Kidney (tissue), 14 donors: ENCODE results near the gene BACE2. TPM values are rescaled to one million over a fixed set of nuclear protein-coding genes. Genes with fewer than 3 reads are reported as not detected.
"Not testable (repeated sequence)": the region's sequence is repeated elsewhere in the genome, so short reads cannot be mapped to it uniquely, and the experiment has no call there.

ENCODE experiments used
- DNase-seq, 5 donors: peaks; one replicate each; pipeline ENCODE4 v3.0.0-alpha.2; 2013 to 2020
- FAIRE-seq: peaks from 2 replicates; lab custom pipeline; 2012; peaks lifted over from hg19 to GRCh38; lab: Jason Lieb, UNC
- H3K27ac ChIP-seq, 2 donors: one replicate each; pipeline ENCODE4 v1.7.0; 2013; ENCODE audit warnings: low read depth in 2 of 2, low read length in 2 of 2, inconsistent platforms in 1 of 2
- H3K27me3 ChIP-seq: one replicate; pipeline ENCODE4 v1.7.1; 2013; ENCODE audit warnings: low read length, inconsistent platforms; ENCODE audit not compliant: control insufficient read depth, insufficient read depth
- H3K36me3 ChIP-seq, 3 donors: one replicate each; pipeline versions ENCODE4 v1.7.0 to v1.7.1; 2013; ENCODE audit warnings: low read length in 3 of 3, control low read depth in 1 of 3, inconsistent platforms in 1 of 3; ENCODE audit not compliant: insufficient read depth in 3 of 3, control insufficient read depth in 2 of 3
- H3K4me1 ChIP-seq, 3 donors: one replicate each; pipeline versions ENCODE4 v1.7.0 to v1.7.1; 2013; ENCODE audit warnings: low read length in 3 of 3, inconsistent platforms in 1 of 3, low read depth in 1 of 3; ENCODE audit not compliant: control insufficient read depth in 2 of 3, insufficient read depth in 2 of 3
- H3K4me3 ChIP-seq, 3 donors: one replicate each; pipeline versions ENCODE4 v1.7.0 to v1.8.1; 2013; ENCODE audit warnings: low read length in 3 of 3, control low read depth in 1 of 3, inconsistent platforms in 1 of 3
- H3K9ac ChIP-seq, 3 donors: one replicate each; pipeline versions ENCODE4 v1.7.0 to v1.7.1; 2013; ENCODE audit warnings: low read length in 3 of 3, control low read depth in 1 of 3, inconsistent platforms in 1 of 3
- H3K9me3 ChIP-seq, 3 donors: one replicate each; pipeline versions ENCODE4 v1.7.0 to v1.7.1; 2013; ENCODE audit warnings: low read length in 3 of 3, control low read depth in 1 of 3, inconsistent platforms in 1 of 3; ENCODE audit not compliant: control insufficient read depth in 2 of 3, insufficient read depth in 1 of 3
- CTCF ChIP-seq: IDR thresholded peaks from 3 replicates; pipeline ENCODE4 v1.5.1; 2012; ENCODE audit warnings: mild to moderate bottlenecking, moderate library complexity, borderline replicate concordance; ENCODE audit not compliant: insufficient read depth; ENCODE audit errors: extremely low read depth
- intact Hi-C: fragments of 100-400 bp; cut with DNase I; formaldehyde crosslinking; loops from one replicate; pipeline ENCODE4 v1.11.1; 2022
- polyA plus RNA-seq: library from polyadenylated mRNA; stranded (reverse); fragments of 350-450 nt; fragmentation: Illumina TruSeq; extraction: RNeasy Lipid Tissue Mini Kit (QIAGEN cat#74804); gene quantifications from one replicate; pipeline ENCODE4 v1.2.3, GENCODE V29; 2014; ENCODE audit warnings: low read depth, low replicate concordance; ENCODE audit not compliant: insufficient read depth
- total RNA-seq: library from RNA; stranded (reverse); fragmentation: NEBNext Ultra II Directional; extraction: Animal tissue kit (Norgen Biotek cat#: 25700); gene quantifications from one replicate; pipeline ENCODE4 v1.2.1, GENCODE V29; 2021
- donor health status: control.
- donor health status: control.
- donor health status: control.
- donor health status: control.
- donor health status: control.
- donor health status: DM: yes; HTN: yes; CAD: no.
- donor health status: Normal renal cell carcinoma (clear cell type).

Gene BACE2
- total and polyA plus RNA-seq, 2 donors from 2014 or later = 55.5 to 65.7 TPM

DNA sequence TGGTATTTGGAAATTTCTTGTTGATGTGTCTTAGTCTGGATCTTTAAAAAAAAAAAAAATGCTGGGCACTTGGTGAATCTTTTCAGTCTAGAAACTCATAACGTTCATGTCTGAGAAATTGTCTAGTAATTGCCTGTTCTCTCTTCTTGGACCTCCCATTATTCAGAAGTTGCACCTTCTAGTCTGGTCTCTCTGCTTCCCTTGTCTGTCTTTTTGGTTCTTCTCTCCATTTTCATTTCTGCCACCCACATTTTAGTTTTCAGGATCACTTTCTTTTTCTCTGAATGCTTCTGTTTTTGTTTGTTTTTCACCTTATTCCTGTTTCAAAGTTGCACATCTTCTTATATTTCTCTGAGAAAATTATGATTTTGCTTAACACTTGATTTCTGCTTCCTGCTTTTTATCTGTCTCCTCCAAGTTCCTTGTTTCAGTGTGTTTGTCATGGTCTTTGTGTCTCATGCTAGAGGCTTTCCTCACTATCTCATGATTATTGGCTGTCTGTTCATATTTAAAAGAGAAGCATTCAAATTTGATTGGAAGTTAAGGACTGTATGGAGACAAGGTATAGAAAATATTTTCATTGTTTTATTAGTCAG, 21.3 kb downstream of the BACE2 start:
- H3K9ac ChIP-seq = no peak overlapping the region
- H3K4me1 ChIP-seq = peaks cover 0 to 4% (median 0%) of the 10 kb centered on the region in 3 donors
- H3K27me3 ChIP-seq = no peaks in the 10 kb centered on the region
- H3K36me3 ChIP-seq = no peaks in the 10 kb centered on the region
- H3K27ac ChIP-seq = no peak overlapping the region
- no peak for FAIRE-seq
- DNase-seq = no peak
- H3K4me3 ChIP-seq = no peak overlapping the region
- intact Hi-C loops = no loop called here
- no peaks in the 10 kb centered on the region for H3K9me3 ChIP-seq
- no peak for TF ChIP-seq CTCF

GRCh38 chr21:41192552-41192951, 24.6 kb downstream of the BACE2 start:
- intact Hi-C loops, H3K4me1 ChIP-seq, H3K27me3 ChIP-seq, H3K36me3 ChIP-seq, H3K4me3 ChIP-seq, H3K9me3 ChIP-seq, FAIRE-seq, H3K9ac ChIP-seq, DNase-seq, H3K27ac ChIP-seq: not testable (repeated sequence)

DNA sequence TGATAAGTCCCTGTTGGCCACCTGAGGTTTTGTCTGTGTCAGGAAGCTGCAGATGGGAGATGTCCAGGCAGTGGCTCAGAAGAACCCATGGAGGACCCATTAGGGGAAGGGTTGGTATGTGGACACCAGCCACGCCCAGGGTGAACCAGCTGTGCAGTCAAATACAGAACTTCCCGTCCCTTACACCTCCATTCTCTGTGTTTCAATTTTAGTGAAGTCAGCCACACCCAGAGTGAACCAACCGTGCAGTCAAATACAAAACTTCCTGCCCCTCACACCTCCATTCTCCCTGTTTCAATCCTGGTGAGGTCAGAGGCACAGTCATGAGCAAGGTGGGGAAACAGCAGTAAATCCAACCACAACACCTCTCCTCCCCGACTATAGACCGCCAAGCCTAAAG, 27.4 kb downstream of the BACE2 start:
- Histone ChIP-seq H3K4me3 (no peak overlapping the region), H3K9me3 (no peaks in the 10 kb centered on the region), H3K36me3 (no peaks in the 10 kb centered on the region), H3K9ac (no peak overlapping the region), H3K27me3 (no peaks in the 10 kb centered on the region), H3K4me1 (peaks cover 0 to 2% (median 0%) of the 10 kb centered on the region in 3 donors), H3K27ac (no peak overlapping the region)
- TF ChIP-seq CTCF = no peak
- intact Hi-C loops = no loop called here
- DNase-seq = no peak
- no peak for FAIRE-seq

DNA sequence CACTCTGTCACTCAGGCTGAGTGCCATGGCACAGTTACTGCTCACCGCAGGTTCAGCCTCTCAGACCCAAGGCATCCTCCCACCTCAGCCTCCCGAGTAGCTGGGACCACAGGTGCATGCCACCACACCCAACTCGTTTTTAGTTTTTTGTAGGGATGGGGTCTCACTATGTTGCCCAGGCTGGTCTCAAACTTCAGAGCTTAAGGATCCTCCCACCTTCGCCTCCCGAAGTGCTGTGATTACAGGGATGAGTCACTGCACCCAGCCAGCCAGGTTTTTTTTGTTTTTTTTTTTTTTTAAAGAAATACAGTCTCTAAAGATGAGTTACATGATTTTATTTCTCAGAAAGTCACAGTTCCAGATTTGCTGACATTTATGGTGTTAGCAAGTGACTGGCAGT, 29.0 kb downstream of the BACE2 start:
- Histone ChIP-seq H3K27me3 (no peaks in the 10 kb centered on the region), H3K9me3 (no peaks in the 10 kb centered on the region), H3K4me3 (no peak overlapping the region), H3K9ac (no peak overlapping the region), H3K4me1 (peaks cover 0 to 2% (median 0%) of the 10 kb centered on the region in 3 donors), H3K27ac (no peak overlapping the region), H3K36me3 (no peaks in the 10 kb centered on the region)
- FAIRE-seq (no peak), DNase-seq (no peak)
- TF ChIP-seq CTCF = no peak
- intact Hi-C loops = no loop called here
